CD4-positive, alpha-beta T cell treated with Interleukin-21 for 1 hour (primary cell): Measurements from ENCODE around the gene GPR151.

Experiments
- DNase-seq: peaks from one replicate; pipeline ENCODE4 v3.0.0-alpha.2; 2020

The GPR151 gene

GRCh38 chr5:146519554-146519953, 3.6 kb upstream of the GPR151 start:
- DNase-seq, result no peak

GRCh38 chr5:146515473-146516150, 378 bp downstream of the GPR151 start:
- DNase-seq, result no peak

- DNase-seq, result no peak
Measured at GRCh38 chr5:146514575-146514974, 1.4 kb downstream of the GPR151 start.

- DNase-seq, result no peak
Measured at GRCh38 chr5:146513462-146513861, 2.5 kb downstream of the GPR151 start.

- DNase-seq, result no peak
Measured at GRCh38 chr5:146510559-146511125, 5.3 kb downstream of the GPR151 start.

- no peak for DNase-seq
Measured at GRCh38 chr5:146507428-146507827, 8.6 kb downstream of the GPR151 start.

GRCh38 chr5:146499680-146500079, 16.3 kb downstream of the GPR151 start:
- no peak for DNase-seq

GRCh38 chr5:146494656-146495055, 21.3 kb downstream of the GPR151 start:
- no peak for DNase-seq

- DNase-seq, result no peak
Measured at GRCh38 chr5:146490089-146490843, 25.7 kb downstream of the GPR151 start.

- DNase-seq, result no peak
Measured at GRCh38 chr5:146484714-146485391, 31.1 kb downstream of the GPR151 start.

- no peak for DNase-seq
Measured at GRCh38 chr5:146482775-146483174, 33.2 kb downstream of the GPR151 start.

- DNase-seq, result no peak
Measured at GRCh38 chr5:146475906-146476305, 40.1 kb downstream of the GPR151 start.

GRCh38 chr5:146475190-146475780, 40.7 kb downstream of the GPR151 start:
- DNase-seq, result no peak

GRCh38 chr5:146474065-146474464, 41.9 kb downstream of the GPR151 start:
- no peak for DNase-seq

- no peak for DNase-seq
Measured at GRCh38 chr5:146467760-146468159, 48.2 kb downstream of the GPR151 start.

GRCh38 chr5:146466521-146467349, 49.3 kb downstream of the GPR151 start:
- no peak for DNase-seq

- DNase-seq, result no peak
Measured at GRCh38 chr5:146463446-146463845, 52.5 kb downstream of the GPR151 start.
